NCI-H2081 (cell line): Measurements from ENCODE around the gene TIMELESS.
"Not testable (repeated sequence)": the region's sequence is repeated elsewhere in the genome, so short reads cannot be mapped to it uniquely, and the experiment has no call there.

ENCODE experiments used
- DNase-seq, 2 experiments: peaks; one replicate each; lab custom pipeline; 2025; lab: John Stamatoyannopoulos, UW

Gene TIMELESS

DNA sequence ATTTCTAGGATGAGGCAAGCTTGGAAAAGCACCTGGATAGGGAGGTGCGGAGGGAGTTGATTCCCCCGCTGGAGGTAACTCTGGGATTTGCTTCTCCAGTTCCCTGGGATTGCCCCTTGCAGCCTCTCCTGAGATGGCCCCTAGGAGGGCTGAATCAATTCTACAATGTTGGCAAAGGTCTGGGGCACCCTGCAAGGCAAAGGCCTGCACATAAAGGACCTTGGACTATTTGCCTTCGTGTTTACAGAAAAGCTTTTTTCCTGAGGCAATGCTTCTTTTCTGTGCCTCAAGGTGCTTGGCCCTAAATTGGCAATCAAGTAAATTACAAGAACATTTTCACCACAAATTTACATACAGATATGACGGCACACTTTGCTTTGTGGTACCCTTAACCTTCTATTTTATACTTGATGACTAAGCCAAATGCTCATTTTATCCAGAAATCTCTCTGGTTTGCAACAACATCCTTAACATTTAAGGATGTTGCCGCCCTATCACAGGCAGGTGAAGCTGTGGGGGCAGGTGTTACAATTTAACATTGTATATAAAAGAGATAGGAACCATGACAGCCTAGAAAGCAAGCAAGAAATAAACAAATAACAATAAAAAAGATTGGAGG, 40.3 kb downstream of the TIMELESS start:
- DNase-seq, result no peak

DNA sequence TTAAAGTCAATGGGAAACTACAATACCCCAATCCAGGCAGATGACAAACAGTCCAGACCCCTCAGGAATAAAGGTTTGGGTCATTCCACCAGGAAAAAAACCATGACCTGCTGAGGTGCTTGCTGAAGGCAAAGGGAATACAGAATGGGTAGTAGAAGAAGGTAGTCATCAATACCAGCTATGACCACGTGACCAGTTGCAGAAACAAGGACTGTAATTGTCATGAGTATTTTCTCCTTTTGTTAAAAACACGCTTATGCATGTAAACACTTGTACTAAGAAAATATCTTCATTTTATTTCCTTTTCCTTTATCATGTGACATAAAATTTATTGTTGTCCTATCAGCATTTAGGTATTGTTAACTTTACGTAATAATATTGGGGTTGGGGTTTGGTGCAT, 45.0 kb downstream of the TIMELESS start:
- not testable (repeated sequence) for DNase-seq

GRCh38 chr12:56401612-56402011, 47.6 kb downstream of the TIMELESS start:
- DNase-seq, result not testable (repeated sequence)

DNA sequence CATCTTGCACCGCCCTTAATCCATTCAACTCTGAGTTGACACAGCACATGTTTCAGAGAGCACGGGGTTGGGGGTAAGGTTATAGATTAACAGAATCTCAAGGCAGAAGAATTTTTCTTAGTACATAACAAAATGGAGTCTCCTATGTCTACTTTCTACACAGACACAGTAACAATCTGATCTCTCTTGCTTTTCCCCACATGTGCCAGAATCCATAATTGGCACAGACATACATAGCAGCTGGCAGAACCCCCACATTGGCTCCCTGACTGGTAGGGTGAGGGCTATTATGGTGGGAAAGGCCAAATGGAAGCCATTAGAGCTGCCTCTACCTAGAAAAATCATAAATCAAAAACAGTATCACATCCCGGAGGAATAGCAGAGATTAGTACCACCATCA, 48.1 kb downstream of the TIMELESS start:
- DNase-seq, result not testable (repeated sequence)

DNA sequence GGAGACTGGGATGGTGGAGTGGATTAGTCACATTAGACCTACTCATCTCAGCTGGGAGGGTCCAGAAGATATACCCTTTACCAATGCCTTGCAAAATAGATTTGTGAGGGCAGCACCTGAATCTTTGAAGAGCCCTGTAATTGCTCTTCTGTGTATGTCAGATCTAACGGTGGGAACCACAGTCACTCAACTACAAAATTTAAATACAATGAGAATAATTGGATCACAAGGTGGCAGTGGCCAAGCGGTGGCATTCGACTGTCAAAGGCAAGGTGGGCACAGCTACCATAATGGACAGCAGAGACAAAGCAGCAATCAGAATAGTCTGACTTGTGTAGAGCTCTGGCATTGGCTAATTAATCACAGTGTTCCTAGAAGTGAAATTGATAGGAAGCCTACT, 49.8 kb downstream of the TIMELESS start:
- not testable (repeated sequence) for DNase-seq

GRCh38 chr12:56398324-56398723, 50.9 kb downstream of the TIMELESS start:
- no peak for DNase-seq

GRCh38 chr12:56392331-56392730, 56.9 kb downstream of the TIMELESS start:
- DNase-seq, result no peak

DNA sequence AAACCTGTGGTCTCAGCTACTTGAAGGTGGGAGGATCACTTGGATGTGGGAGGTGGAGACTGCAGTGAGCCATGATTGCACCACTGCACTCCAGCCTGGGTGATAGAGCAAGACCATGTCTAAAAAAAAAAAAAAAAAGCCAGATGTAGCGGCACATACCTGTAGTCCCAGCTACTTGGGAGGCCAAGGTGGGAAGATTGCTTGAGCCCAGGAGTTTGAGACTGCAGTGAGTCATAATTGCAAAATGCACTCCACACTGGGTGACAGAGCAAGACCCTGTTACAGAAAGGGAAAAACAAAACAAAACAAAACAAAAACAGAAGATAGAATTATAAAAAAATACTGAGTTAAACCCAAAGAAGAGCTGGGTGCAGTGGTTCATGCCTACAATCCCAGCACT, 57.5 kb downstream of the TIMELESS start:
- DNase-seq, result no peak

DNA sequence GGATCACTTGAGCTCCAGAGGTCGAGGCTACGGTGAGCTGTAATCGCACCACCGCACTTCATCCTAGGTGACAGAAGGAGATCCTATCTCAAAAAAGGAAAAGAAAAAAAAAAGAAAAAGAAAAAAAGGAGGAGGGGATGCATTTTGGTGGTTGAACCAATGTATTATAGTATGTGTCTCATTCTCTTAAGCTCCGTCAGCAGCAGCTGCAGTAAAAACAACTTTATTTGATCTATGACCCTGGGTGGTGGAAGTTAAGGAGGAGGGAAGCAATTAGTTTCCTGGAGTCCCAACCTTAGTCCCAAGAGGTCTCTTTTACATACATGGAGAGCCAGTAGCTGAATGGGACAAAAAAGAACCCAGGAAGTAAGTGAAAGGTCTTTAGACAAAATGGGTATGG, 59.8 kb downstream of the TIMELESS start:
- no peak for DNase-seq

DNA sequence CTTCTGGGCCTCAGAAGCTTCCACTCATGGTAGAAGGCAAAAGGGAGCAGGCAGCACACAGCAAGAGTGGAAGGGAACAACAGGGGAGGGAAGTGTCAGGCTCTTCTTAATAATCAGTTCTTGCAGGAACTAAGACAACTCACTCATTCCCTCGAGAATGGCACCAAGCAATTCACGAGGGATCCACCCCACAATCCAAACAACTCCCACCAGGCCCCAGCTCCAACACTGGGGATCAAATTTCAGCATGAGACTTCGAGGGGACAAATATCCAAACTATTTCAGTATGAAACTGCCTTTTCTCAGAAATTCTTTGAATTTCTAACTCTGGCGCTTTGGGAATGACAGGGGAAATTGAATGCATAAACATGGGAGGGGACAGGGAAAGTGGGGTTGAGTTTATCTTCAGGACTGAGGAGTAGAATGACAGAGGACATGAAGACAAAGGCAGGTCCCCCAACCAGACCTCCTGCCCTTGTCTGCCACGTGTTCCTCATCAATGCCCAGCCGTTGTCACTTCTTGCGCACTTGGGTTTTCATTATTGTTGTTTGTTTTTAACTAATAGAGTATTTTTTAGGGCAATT, 62.0 kb downstream of the TIMELESS start:
- no peak for DNase-seq

GRCh38 chr12:56385873-56386272, 63.4 kb downstream of the TIMELESS start:
- no peak for DNase-seq

DNA sequence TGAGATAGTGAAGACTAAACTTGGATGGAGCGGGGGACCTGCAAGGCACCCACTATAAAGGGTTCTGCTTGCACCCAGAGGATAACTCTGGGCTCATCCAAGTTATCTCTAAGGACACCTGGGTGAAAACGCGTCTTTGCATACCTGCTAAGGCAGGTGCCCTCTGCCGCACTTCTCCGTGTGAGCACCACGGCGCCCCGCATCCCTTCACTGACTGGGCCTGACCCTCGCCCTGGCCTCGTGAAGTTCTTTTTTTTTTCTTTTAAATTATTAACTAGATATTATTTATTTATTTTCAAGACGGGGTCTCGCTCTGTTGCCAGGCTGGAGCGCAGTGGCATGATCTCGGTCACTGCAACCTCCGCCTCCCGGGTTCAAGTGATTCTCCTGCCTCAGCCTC, 66.6 kb downstream of the TIMELESS start:
- no peak for DNase-seq

GRCh38 chr12:56377989-56378316, 71.3 kb downstream of the TIMELESS start:
- no peak for DNase-seq

- no peak for DNase-seq
These were observed 71.8 kb downstream of the TIMELESS start for GRCh38 chr12:56377310-56377988.

- no peak for DNase-seq
These were observed 73.4 kb downstream of the TIMELESS start for GRCh38 chr12:56375598-56376434.

DNA sequence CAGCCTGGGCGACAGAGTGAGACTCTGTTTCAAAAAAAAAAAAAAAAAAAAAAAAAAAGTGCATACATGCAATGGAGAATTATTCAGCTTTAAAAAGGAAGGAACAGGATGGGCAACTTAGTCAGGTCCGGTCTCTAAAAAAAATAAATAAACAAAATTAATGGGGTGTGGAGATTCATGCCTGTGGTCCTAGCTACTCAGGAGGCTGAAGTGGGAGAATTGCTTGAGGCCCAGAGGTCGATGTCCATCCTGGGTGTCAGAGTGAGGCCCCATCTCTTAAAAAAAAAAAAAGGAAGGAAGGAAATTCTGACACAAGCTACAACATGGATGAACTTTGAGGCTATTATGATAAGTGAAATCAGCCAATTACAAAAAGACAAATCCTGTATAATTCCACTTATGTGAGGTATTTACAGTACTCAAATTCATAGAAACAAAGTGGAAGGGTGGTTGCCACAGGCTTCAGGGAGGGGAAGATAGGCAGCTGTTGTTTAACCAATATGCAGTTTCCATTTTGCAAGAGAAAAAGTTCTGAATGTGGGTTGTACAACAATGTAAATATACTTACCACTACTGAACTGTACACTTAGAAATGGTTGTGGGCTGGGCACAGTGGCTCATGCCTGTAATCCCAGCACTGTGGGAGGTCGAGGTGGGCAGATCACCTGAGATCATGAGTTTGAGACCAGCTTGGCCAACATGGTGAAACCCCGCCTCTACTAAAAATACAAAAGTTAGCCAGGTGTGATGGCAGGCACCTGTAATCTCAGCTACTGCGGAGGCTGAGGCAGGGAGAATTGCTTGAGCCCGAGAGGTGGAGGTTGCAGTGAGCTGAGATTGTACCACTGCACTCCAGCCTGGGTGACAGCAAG, 74.3 kb downstream of the TIMELESS start:
- DNase-seq, result no peak

GRCh38 chr12:56373515-56373914, 75.7 kb downstream of the TIMELESS start:
- DNase-seq, result no peak

DNA sequence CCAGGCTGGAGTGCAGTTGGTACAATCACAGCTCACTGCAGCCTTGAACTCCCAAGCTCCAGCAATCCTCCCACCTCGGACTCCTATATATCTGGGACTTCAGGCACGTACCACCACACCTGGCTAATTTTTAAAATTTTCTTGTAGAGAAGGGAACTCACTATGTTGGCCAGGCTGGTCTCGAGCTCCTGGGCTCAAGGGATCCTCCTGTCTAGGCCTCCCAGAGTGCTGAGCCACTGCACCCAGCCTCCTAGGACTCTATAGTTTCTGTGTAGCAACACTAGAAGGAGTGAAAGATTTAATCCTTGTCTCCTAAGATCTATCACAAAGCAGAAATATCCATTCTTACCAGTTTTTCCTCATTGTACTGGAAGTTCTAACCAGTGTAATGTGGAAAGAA, 82.3 kb downstream of the TIMELESS start:
- DNase-seq, result no peak
